ENCODE data around the gene LZTR1. TPM values are rescaled to one million over a fixed set of nuclear protein-coding genes. Genes with fewer than 3 reads are reported as not detected.
"Not testable (repeated sequence)": the region's sequence is repeated elsewhere in the genome, so short reads cannot be mapped to it uniquely, and the experiment has no call there.

LZTR1 gene
- total and polyA plus RNA-seq, 2 donors = 14.7 to 49.2 TPM

DNA sequence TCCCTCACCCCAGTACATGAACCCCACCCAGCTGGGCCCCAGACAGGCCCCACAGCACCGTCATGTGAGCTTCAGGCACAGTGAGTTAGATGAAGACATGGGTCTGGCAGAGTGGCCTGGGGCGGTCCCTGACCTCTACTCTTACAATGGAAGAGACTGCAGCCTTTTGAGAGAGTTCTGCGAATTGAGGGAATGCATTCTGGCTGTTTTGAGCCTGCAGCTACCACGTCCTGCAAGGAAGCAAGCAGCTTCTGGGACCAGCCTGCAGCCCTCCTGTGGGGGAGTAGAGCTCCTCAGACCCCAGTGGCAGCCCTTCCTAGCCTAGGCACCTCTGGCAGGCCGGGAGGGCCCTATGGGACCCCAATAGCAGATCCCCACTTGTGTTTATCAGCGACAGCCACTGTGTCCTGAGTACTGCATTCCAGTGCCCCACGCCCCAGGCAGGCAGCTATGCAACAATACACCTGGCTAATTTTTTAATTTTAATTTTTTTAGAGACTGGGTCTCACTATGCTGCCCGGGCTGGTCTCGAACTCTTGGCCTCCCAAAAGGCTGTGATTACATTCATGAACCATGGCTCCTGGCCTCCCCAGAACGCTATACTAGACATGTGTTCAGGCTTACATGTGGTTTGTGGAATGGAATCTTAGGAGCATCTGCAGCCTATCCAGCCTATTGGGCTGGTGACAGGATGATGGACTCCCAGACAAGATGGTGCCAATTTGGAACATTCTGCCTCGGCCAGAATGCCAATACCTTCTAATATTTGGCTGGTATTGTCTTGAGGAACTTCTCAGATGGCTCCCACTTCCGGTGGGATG, 51.0 kb downstream of the LZTR1 start:
- 96% methylated on average over 12 of the region's 12 CpGs for WGBS
- Histone ChIP-seq H3K27ac (ENCODE audit: low read depth in 1 of 2, low read length in 1 of 2) (no peak overlapping the region), H3K27me3 (ENCODE audit: control insufficient read depth in 2 of 2, insufficient read depth in 1 of 2, low read length in 1 of 2) (peaks cover 0 to 53% of the 10 kb centered on the region in 2 donors), H3K4me3 (ENCODE audit: low read length in 2 of 2) (no peak overlapping the region), H3K36me3 (ENCODE audit: control insufficient read depth in 2 of 2, insufficient read depth in 2 of 2, low read length in 1 of 2) (no peaks in the 10 kb centered on the region), H3K9me3 (ENCODE audit: control insufficient read depth in 2 of 2, insufficient read depth in 1 of 2, low read length in 1 of 2) (no peaks in the 10 kb centered on the region), H3K4me1 (ENCODE audit: control insufficient read depth in 2 of 2, insufficient read depth in 2 of 2, low read length in 2 of 2) (peaks cover 6 to 13% of the 10 kb centered on the region in 2 donors)
- DNase-seq (ENCODE audit: low read depth in 6 of 9, low spot score in 9 of 9) = no peak

DNA sequence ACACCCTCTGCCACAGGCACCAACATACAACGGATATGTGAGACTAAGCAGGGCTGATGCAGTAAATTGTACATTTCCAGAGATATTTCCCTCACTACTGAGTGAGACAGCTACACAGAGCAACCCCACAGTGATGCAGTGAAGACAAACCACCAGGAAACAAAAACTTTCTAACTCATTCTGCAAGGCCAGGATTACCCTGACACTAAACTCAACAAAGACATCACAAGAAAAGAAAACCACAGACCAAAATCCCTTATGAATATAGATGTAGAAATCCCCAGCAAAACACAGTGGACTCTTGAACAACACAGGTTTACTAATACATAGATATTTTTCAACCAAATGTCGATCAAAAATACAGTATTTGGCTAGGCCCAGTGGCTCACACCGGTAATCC, 51.8 kb downstream of the LZTR1 start:
- peaks cover 6 to 13% of the 10 kb centered on the region in 2 donors for H3K4me1 ChIP-seq (ENCODE audit: control insufficient read depth in 2 of 2, insufficient read depth in 2 of 2, low read length in 2 of 2)
- WGBS = 96% methylated on average over 3 of the region's 3 CpGs
- no peaks in the 10 kb centered on the region for H3K9me3 ChIP-seq (ENCODE audit: control insufficient read depth in 2 of 2, insufficient read depth in 1 of 2, low read length in 1 of 2)
- peaks cover 0 to 53% of the 10 kb centered on the region in 2 donors for H3K27me3 ChIP-seq (ENCODE audit: control insufficient read depth in 2 of 2, insufficient read depth in 1 of 2, low read length in 1 of 2)
- DNase-seq (ENCODE audit: low read depth in 6 of 9, low spot score in 9 of 9) = no peak
- H3K27ac ChIP-seq (ENCODE audit: low read depth in 1 of 2, low read length in 1 of 2) = no peak overlapping the region
- H3K36me3 ChIP-seq (ENCODE audit: control insufficient read depth in 2 of 2, insufficient read depth in 2 of 2, low read length in 1 of 2) = no peaks in the 10 kb centered on the region
- no peak overlapping the region for H3K4me3 ChIP-seq (ENCODE audit: low read length in 2 of 2)

DNA sequence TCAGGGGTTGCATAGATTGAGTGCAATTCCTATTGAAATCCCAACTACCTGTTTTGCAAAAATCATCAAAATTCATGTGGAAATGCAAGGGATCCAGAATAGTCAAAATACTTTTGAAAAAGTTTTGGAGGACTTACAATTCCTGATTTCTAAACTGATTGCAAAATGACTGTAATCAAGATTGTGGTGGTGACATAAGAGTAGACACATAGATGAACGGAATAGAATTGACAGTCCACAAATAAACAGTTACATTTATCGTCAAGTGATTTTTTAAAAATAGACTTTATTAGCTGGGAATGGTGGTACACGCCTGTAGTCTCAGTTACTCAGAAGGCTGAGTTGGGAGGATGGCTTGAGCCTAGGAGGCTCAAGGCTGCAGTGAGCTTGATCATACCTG, 52.9 kb downstream of the LZTR1 start:
- Histone ChIP-seq H3K4me3 (ENCODE audit: low read length in 2 of 2) (no peak overlapping the region), H3K27me3 (ENCODE audit: control insufficient read depth in 2 of 2, insufficient read depth in 1 of 2, low read length in 1 of 2) (peaks cover 0 to 49% of the 10 kb centered on the region in 2 donors), H3K9me3 (ENCODE audit: control insufficient read depth in 2 of 2, insufficient read depth in 1 of 2, low read length in 1 of 2) (no peaks in the 10 kb centered on the region), H3K4me1 (ENCODE audit: control insufficient read depth in 2 of 2, insufficient read depth in 2 of 2, low read length in 2 of 2) (peaks cover 6 to 13% of the 10 kb centered on the region in 2 donors), H3K27ac (ENCODE audit: low read depth in 1 of 2, low read length in 1 of 2) (no peak overlapping the region), H3K36me3 (ENCODE audit: control insufficient read depth in 2 of 2, insufficient read depth in 2 of 2, low read length in 1 of 2) (no peaks in the 10 kb centered on the region)
- DNase-seq (ENCODE audit: low read depth in 6 of 9, low spot score in 9 of 9) = no peak
- 96% methylated on average over 3 of the region's 3 CpGs for WGBS

DNA sequence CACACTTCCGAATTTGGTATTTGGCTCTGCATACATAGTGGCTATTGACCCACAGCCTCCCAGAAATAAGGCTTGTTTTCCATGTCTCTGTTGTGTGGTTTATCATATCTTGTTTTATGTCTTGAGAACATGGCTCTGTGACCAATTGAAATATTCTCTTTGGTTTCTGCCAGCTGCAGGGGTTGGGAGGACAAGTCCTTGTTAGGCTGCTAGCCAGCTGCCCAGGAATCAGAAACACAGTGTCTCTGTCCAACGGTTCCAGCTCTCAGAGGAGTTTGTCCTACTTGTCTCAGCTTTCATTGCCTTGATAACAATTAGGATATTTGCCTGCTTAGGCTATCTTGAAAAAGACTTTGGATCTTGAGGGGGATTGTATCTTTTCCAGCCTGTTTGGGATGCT, 56.3 kb downstream of the LZTR1 start:
- no peaks in the 10 kb centered on the region for H3K36me3 ChIP-seq (ENCODE audit: control insufficient read depth in 2 of 2, insufficient read depth in 2 of 2, low read length in 1 of 2)
- no peaks in the 10 kb centered on the region for H3K4me1 ChIP-seq (ENCODE audit: control insufficient read depth in 2 of 2, insufficient read depth in 2 of 2, low read length in 2 of 2)
- no peak overlapping the region for H3K4me3 ChIP-seq (ENCODE audit: low read length in 2 of 2)
- H3K27me3 ChIP-seq (ENCODE audit: control insufficient read depth in 2 of 2, insufficient read depth in 1 of 2, low read length in 1 of 2) = peaks cover 0 to 25% of the 10 kb centered on the region in 2 donors
- no peak overlapping the region for H3K27ac ChIP-seq (ENCODE audit: low read depth in 1 of 2, low read length in 1 of 2)
- no peaks in the 10 kb centered on the region for H3K9me3 ChIP-seq (ENCODE audit: control insufficient read depth in 2 of 2, insufficient read depth in 1 of 2, low read length in 1 of 2)
- 84% methylated on average over 2 of the region's 2 CpGs for WGBS
- no peak for DNase-seq (ENCODE audit: low read depth in 6 of 9, low spot score in 9 of 9)

DNA sequence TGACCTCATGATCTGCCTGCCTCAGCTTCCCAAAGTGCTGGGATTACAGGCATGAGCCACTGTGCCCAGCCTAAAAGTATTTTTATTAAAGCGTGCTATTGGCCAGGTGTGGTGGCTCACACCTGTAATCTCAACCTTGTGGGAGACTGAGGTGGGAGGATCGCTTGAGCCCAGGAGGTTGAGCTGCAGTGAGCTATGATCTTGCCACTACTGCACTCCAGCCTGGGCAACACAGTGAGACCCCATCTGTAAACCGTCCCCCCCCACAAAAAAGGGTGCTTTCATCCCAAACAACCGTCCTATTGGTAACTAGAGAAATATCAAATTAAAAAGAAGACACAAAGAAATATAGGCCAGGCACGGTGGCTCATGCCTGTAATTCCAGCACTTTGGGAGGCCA, 57.1 kb downstream of the LZTR1 start:
- peaks cover 0 to 28% of the 10 kb centered on the region in 2 donors for H3K27me3 ChIP-seq (ENCODE audit: control insufficient read depth in 2 of 2, insufficient read depth in 1 of 2, low read length in 1 of 2)
- H3K9me3 ChIP-seq (ENCODE audit: control insufficient read depth in 2 of 2, insufficient read depth in 1 of 2, low read length in 1 of 2); H3K36me3 ChIP-seq (ENCODE audit: control insufficient read depth in 2 of 2, insufficient read depth in 2 of 2, low read length in 1 of 2); H3K27ac ChIP-seq (ENCODE audit: low read depth in 1 of 2, low read length in 1 of 2); DNase-seq (ENCODE audit: low read depth in 6 of 9, low spot score in 9 of 9); H3K4me1 ChIP-seq (ENCODE audit: control insufficient read depth in 2 of 2, insufficient read depth in 2 of 2, low read length in 2 of 2); H3K4me3 ChIP-seq (ENCODE audit: low read length in 2 of 2): not testable (repeated sequence)
- 97% methylated on average over 5 of the region's 5 CpGs for WGBS

DNA sequence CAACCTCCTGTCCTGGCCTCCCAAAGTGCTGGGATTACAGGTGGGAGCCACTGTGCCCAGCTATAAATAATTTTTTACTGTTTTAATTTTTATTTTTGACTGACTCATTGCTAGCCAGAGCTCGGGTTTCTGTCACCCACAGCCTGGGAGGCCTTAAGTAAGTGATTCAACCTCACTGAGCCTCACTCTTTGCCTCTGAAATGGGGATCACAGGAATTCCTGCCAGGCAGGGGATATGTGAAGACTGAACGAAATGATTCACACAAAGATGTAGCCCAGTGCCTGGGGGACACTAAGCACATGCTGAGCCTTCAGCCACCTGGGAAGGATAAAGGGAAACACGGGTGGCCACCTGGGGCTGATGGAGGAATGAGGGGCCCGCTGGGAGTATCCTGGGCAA, 59.8 kb downstream of the LZTR1 start:
- no peak for DNase-seq (ENCODE audit: low read depth in 6 of 9, low spot score in 9 of 9)
- Histone ChIP-seq H3K36me3 (ENCODE audit: control insufficient read depth in 2 of 2, insufficient read depth in 2 of 2, low read length in 1 of 2) (no peaks in the 10 kb centered on the region), H3K4me3 (ENCODE audit: low read length in 2 of 2) (no peak overlapping the region), H3K4me1 (ENCODE audit: control insufficient read depth in 2 of 2, insufficient read depth in 2 of 2, low read length in 2 of 2) (peaks cover 0 to 11% of the 10 kb centered on the region in 2 donors), H3K27ac (ENCODE audit: low read depth in 1 of 2, low read length in 1 of 2) (no peak overlapping the region), H3K27me3 (ENCODE audit: control insufficient read depth in 2 of 2, insufficient read depth in 1 of 2, low read length in 1 of 2) (peaks cover 7 to 43% of the 10 kb centered on the region in 2 donors), H3K9me3 (ENCODE audit: control insufficient read depth in 2 of 2, insufficient read depth in 1 of 2, low read length in 1 of 2) (no peaks in the 10 kb centered on the region)
- 90% methylated on average over 4 of the region's 4 CpGs for WGBS

DNA sequence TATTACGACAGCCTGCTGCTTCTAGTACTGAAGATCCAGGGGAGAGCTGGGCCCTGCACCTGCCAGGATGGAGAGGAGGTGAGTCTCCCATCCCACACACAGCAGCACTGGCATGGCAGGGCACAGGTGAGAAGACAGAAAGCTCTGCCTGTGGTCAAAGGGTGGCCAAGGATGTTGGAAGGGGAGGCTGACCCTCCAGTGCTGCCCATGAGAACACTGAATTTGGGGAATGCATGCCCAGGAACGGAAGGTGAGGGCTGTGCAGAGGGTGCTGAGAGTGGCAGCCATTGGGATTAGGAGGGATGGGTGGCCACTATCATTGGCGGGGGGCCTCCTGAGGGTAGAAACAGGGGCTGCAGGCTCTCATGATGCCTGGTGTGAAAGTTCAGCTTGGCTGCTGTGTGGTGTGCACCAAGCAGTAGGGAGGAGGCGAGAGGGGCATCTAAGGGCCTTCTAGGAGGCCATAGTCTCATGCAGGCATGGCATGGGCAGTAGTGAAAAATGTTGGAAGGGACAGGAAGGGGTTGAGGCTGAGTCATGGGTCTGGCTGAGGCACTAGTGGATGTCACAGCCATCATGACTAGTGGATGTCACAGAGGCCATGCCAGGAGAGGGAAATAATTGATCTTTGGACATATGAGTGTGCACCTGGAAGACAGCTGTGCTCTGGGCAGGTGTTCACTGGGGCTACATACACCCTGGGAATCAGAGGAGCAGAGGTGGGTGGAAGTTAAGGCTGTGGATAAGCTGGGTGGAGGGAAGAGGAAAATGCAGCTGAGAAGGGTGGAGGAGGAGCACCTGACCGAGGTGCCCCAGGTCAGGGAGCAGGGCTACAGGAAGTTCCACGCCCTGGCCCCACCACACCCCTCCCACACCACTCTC, 61.1 kb downstream of the LZTR1 start:
- 94% methylated on average over 6 of the region's 6 CpGs for WGBS
- H3K27ac ChIP-seq (ENCODE audit: low read depth in 1 of 2, low read length in 1 of 2) = no peak overlapping the region
- no peak overlapping the region for H3K4me3 ChIP-seq (ENCODE audit: low read length in 2 of 2)
- no peaks in the 10 kb centered on the region for H3K9me3 ChIP-seq (ENCODE audit: control insufficient read depth in 2 of 2, insufficient read depth in 1 of 2, low read length in 1 of 2)
- H3K4me1 ChIP-seq (ENCODE audit: control insufficient read depth in 2 of 2, insufficient read depth in 2 of 2, low read length in 2 of 2) = peaks cover 0 to 11% of the 10 kb centered on the region in 2 donors
- H3K36me3 ChIP-seq (ENCODE audit: control insufficient read depth in 2 of 2, insufficient read depth in 2 of 2, low read length in 1 of 2) = no peaks in the 10 kb centered on the region
- peaks cover 7 to 53% of the 10 kb centered on the region in 2 donors for H3K27me3 ChIP-seq (ENCODE audit: control insufficient read depth in 2 of 2, insufficient read depth in 1 of 2, low read length in 1 of 2)
- no peak for DNase-seq (ENCODE audit: low read depth in 6 of 9, low spot score in 9 of 9)

DNA sequence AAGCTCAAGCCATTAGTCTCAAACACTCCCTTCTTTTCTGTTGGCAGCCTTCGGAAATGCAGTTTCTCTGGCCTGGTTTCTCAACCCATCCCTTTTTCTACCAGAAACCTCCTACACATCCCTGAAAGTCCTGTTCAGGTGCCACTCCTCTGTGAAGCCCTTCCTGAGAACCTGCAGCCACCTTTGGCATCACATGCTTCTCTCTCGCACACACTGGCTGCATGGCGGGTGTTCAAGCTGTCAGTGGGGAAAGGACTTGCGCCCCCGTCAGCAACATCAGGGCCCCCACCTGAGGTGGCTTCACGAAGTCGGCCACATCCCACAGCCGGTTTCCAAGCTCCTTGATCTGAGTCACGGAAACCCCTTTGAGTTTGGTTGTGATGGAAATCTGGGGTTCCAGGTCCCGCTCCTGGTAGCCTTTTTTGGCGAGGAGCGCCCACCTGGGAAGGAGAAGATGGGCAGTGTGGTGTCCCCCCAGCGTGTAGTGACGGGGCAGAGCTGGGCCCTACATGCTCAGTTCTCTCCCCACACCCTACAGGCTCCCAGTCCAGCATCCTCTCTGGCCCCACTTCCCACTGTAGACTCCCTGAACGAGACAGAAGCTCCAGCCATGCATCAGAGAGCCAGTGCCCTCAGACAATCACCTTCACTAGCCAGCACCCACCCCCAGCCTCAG, 61.9 kb downstream of the LZTR1 start:
- 95% methylated on average over 15 of the region's 15 CpGs for WGBS
- H3K36me3 ChIP-seq (ENCODE audit: control insufficient read depth in 2 of 2, insufficient read depth in 2 of 2, low read length in 1 of 2) = no peaks in the 10 kb centered on the region
- no peak for DNase-seq (ENCODE audit: low read depth in 6 of 9, low spot score in 9 of 9)
- H3K27me3 ChIP-seq (ENCODE audit: control insufficient read depth in 2 of 2, insufficient read depth in 1 of 2, low read length in 1 of 2) = peaks cover 7 to 53% of the 10 kb centered on the region in 2 donors
- no peak overlapping the region for H3K4me3 ChIP-seq (ENCODE audit: low read length in 2 of 2)
- peaks cover 0 to 11% of the 10 kb centered on the region in 2 donors for H3K4me1 ChIP-seq (ENCODE audit: control insufficient read depth in 2 of 2, insufficient read depth in 2 of 2, low read length in 2 of 2)
- H3K27ac ChIP-seq (ENCODE audit: low read depth in 1 of 2, low read length in 1 of 2) = no peak overlapping the region
- H3K9me3 ChIP-seq (ENCODE audit: control insufficient read depth in 2 of 2, insufficient read depth in 1 of 2, low read length in 1 of 2) = no peaks in the 10 kb centered on the region

Measured in thymus (tissue), 11 donors.